SKM-1 (cell line): ENCODE measurements around the gene PACSIN1.

ENCODE experiments used
- DNase-seq: peaks from one replicate; lab custom pipeline; 2025; ENCODE audit not compliant: unreplicated experiment; lab: John Stamatoyannopoulos, UW

PACSIN1 gene, protein sequence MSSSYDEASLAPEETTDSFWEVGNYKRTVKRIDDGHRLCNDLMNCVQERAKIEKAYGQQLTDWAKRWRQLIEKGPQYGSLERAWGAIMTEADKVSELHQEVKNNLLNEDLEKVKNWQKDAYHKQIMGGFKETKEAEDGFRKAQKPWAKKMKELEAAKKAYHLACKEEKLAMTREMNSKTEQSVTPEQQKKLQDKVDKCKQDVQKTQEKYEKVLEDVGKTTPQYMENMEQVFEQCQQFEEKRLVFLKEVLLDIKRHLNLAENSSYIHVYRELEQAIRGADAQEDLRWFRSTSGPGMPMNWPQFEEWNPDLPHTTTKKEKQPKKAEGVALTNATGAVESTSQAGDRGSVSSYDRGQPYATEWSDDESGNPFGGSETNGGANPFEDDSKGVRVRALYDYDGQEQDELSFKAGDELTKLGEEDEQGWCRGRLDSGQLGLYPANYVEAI

DNA sequence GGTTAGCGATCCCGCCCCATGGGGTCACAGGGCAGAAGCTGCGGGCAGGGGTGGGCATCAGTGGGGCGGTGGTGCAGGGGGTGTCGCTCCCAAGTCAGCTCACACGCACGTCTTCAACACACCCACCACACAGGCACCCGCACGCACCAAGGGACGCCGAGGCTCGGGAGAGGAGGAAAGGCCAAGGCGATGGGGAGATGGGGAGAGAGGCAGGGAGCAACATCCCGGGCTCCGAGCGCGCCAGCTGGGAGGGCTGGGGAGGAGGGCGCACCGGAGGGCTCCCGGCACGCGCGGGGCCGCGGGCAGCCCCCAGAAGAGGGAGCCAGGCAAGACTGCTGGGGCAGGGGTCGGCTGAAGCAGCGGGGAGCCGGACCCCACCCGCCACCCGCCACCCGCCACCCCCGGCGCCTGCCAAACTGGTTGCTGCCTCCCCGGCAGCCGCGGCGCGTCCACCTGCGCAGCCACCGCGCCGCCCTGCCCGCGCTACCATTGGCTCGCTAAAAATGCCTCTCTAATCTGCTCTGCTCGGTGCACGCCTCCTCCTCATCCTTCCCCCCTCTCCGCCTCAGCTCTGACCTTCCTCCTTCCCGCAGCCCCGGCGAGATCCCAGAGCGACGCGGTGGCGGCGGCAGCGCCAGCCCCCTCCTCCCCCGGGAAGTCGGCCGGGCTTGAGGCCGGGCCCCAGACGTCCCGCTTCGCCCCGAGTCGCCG lies at the start of gene PACSIN1:
TSS of gene PACSIN1 (plus strand) at position 546 of the 711 bp plus-strand sequence. CDS start 60,230 bp downstream, outside the sequence.
- DNase-seq, result no peak

DNA sequence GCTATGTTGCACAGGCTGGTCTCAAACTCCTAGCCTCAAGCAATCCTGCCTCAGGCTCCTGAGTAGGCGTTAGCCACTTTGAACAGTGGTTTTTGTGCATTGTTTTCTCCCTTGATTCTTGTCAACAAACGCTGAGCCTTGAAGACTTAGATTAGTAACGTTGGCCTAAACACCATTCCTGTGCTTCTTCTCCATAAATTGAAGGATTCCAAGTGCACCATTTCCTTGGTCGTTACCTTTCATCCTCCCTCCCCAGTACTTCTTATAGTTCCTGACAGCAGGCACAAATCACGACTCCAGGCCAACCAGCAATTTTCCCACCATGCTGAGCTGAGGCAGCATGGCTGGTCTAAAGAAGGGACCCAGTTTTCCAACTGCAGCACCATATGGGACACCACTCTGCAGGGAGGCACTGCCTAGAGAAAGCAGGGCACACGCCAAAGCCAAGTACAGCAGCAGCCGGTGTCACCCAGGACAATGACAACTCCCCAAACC lies 49.0 kb upstream of the PACSIN1 start:
- no peak for DNase-seq

DNA sequence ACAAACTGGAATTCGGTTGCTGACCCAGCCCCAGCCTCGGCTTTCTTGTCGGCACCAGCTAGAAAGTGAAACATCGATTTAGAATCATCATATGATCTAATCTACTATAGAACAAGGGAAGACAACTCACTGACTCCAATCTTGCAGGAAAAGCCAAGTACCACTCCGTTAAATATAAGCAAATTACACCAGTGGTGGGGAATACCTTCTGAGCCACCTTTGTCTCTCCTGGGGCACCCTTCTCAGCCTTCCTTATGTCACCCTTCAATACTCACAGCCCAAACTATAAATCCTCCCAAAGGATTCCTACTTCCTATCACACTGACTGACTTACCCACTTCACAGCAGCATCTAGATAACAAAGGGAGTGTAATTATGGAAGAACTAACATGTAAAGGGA lies 47.5 kb upstream of the PACSIN1 start:
- DNase-seq, result no peak

DNA sequence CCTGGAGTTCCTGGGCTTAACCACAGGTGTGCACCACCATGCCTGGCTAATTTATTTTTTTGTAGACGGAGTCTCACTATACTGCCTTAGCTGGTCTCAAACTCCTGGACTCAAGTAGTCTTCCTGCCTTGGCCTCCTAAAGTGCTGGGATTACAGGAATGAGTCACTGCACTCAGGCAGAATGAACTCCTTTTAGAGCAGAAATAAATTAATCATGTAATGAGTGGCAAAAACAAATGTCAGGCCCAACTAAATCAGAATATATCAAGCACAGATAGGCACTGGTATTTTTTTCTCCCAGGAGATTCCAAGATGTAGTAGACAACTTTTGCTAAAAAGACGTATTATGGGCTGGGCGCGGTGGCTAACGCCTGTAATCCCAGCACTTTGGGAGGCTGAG lies 42.6 kb upstream of the PACSIN1 start:
- DNase-seq, result no peak

DNA sequence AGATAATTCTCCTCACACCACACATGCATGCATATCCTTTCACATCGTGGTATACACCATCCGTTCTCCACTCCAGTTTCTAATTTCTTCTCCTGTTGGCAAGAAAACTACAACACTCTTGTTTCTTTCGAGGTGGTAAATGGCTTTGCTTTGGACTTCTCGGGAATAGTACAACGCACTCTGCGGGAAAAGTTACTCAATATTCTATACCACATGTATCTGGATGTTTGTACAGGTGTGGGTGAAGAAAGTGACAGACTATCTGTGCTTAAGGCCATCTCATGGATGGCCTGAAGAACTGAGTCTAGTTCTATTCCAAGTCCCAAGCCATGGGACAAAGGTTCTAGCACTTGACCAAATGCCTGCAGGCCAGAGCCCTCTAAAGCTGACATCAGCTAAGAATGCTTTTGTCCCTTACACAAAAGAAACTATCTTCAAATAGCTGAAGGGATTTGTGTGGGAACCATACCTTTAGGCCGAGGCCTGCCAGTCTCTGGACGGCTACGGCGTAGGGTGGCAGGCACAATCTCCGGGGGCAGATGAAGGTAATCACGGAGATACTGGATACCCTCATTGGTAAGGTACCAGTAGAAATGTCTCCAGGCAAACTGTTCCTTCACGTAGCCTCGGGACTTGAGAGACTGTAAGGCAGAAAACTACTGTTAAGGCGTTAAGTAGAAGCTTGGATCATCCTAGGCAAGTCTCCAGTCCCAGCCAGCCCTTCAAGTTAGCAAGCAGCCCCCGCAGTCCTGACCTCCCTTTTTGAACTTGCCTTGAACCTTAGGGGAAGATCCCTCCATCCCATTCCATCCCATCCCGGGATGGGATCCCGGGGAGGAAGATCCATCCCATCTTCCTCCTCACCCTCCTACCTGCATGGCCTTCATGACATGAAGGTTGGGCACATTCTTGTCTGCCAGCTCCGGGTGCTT lies 41.4 kb upstream of the PACSIN1 start:
- no peak for DNase-seq

DNA sequence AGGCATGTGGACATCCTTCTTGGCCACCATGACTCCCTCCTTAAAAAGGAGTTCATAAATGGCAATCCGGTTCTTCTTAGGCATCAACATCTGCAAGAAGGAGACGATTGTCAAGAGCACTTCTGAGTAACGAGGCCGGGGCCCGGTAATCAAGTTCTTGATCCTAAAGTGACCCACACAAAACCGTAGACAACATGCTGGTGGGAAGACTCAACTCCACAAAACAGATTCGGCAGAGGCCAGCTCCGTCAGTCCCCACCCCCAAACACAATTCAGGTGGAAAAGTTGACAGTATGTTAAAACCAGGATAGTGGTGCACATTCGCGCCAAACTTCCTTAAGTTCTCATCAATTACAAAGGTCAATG lies 40.8 kb upstream of the PACSIN1 start:
- DNase-seq, result no peak

DNA sequence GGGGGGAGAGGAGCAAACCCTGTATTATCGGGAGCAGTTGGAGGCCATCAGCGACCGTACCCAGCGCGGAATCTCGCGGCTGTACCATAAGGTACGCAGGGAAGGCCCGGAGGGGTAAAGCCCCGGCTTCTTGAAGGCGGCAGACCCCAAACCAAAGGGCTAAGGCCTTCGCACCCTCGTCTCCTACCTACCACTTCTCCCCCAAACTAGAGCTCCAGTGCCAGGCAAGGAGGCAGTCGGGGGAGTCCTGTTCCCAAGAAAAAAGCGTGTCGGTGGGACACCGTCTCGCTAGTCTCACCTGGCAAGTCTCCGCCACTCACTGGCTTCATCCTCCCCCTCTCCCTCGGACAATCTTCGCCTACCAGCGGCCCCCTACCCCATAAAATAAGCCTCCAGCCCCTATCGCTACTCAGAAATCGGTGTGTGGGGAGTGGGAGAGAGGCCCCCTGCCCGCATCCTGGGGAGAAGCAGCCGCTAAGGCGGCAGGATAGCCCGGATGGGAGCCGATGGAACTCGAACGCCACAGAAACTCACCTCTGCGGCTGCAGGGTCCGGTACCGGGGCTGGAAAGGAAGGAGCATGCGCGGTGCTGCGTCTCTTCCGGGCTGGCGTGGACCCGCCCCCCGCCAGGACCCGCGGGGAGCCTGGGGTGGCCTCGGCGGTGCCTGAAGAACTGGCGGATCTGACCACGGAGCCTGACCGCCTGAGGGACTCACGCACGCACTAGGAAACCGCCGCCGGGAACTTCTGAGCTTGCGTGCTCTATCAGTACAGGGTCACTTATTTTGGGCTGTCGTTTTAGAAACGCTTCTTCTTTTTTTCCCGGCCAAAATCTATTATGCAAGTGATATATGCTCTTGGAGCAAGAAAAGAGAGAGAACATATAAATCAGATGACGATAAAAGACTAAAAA lies 40.1 kb upstream of the PACSIN1 start, which contains the start of gene RPS10:
TSS of gene RPS10 (minus strand) at position 572 of the 913 bp plus-strand sequence. CDS start 848 bp downstream, outside the sequence.
- peak; percentile 92 for DNase-seq

DNA sequence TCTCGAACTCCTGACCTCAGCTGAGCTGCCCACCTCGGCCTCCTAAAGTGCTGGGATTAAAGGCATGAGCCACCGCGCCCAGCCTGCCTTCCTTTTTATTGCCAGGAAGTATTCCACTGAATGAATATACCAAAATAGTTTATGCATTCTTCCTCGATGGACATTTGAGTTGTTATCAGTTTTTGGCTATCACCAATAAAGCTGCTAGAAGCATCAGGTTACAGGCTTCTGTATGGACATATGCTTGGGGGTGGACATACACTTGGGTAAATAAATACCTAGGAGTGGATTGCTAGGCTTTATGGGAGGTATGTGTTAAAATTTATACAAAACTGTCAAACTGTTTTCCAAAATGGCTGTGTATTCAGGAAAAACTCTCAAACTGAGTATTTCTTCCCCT lies 30.0 kb upstream of the PACSIN1 start:
- no peak for DNase-seq

DNA sequence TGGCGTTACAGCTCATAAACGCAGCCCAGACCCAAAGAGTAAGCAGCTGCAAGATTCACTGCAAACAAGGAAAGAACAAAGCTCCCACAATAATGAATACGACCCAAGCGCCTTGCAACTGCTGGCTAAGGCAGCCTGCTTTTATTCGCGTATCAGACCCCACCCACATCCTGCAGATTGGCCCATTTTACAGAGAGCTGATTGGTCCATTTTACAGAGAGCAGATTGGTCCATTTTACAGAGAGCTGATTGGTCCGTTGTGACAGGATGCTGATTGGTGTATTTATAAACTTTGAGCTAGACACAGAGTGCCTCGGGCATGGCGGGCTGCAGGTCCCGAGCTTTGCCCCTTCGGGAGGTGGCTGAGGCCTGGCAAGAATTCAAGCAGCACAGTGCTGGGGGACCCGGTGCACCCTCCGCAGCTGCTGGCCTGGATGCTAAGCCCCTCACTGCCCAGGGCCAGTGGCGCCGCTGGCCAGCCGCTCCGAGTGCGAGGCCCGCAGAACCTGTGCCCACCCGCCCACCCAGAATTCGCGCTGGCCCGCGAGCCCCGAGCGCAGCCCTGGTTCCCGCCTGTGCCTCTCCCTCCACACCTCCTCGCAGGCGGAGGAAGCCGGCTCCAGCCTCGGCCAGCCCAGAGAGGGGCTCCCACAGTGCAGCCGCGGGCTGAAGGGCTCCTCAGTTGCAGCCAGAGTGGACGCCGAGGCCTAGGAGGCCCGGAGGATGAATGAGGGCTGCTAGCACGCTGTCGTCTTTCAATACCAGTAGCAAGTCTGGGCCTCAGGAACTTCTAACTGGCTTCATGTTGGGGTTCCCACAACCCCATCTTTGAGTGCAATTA lies 28.9 kb upstream of the PACSIN1 start:
- DNase-seq, result no peak

DNA sequence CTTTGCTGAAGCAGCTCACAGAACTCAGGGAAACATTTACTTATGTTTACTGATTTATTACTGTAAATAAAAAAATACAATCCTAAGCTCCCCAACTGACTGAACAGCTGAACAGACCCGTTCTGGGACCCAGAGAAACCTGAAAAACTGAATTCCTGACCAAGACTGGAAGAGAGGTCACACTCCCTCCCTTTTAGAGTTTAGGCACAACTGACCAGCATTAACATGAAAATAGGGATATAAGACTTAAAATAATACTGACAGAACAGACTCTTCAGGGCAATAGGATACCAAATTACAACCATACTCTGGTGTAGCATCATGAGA lies 28.3 kb upstream of the PACSIN1 start:
- DNase-seq, result no peak

DNA sequence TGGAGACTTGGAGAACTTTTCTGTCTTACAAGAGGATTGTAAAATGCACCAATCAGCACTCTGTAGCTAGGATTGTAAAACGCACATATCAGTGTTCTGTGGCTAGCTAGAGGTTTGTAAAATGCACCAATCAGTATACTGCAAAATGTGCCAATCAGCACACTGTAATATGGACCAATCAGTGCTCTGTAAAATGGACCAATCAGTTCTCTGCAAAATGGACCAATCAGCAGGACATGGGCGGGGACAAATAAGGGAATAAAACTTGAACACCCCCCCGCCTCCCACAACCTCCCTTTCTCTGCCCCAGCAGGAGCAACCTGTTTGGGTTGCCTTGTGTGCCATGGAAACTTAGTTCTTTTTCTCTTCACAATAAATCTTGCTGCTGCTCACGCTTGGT lies 27.2 kb upstream of the PACSIN1 start:
- DNase-seq, result no peak

DNA sequence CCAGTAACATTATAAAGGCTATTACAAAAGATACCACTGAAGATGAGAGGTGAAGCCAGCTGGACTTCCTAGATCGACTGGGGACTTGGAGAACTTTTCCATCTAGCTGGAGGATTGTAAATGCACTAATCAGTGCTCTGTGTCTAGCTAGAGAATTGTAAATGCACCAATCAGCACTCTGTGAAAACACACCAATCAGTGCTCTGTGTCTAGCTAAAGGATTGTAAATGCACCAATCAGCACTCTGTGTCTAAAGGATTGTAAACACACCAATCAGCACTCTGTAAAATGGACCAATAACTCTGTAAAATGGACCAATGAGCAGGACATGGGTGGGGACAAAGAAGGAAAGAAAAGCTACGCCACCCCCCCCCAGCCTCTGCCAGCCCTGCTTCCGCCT lies 26.4 kb upstream of the PACSIN1 start:
- DNase-seq, result no peak

DNA sequence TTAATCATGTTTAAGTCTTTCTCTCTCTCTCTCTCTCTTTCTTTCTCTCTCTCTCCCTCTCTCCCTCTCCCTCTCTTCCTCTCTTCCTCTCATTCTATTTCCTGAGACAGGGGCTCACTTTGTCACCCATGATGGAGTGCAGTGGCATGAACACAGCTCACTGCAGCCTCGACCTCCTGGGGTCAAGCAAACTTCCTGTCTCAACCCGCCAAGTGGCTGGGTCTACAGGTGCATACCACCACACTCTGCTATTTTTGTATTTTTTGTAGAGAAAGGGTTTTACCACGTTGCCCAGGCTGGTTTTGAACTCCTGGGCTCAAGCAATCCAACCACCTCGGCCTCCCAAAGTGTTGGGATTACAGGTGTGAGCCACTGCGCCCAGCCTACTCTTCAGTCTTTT lies 24.4 kb upstream of the PACSIN1 start:
- no peak for DNase-seq

DNA sequence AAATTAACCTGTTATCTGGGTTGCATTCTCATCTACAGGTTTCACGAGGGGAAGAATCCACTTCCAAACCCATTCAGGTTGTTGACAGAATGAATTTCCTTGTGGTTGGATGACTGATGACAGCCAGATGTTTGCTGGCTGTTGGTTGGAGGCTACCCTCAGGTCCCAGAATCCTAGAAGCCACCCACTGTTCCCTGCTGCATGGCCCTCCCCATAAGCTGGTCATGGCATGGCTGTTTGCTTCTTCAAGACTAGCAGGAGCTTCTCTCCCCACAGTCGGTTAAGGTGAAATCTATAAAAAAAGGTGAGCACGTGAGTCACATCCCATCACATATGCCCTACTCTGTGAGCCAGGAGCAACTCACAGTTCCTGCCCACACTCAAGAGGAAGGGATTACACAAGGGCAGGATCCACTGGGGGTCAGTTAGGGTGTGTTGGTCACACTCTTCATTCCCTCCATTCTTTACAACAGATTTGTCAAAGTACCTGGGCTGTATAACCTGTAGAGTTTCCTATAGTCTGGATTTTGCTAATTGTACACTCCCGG lies 20.5 kb upstream of the PACSIN1 start:
- DNase-seq, result no peak

DNA sequence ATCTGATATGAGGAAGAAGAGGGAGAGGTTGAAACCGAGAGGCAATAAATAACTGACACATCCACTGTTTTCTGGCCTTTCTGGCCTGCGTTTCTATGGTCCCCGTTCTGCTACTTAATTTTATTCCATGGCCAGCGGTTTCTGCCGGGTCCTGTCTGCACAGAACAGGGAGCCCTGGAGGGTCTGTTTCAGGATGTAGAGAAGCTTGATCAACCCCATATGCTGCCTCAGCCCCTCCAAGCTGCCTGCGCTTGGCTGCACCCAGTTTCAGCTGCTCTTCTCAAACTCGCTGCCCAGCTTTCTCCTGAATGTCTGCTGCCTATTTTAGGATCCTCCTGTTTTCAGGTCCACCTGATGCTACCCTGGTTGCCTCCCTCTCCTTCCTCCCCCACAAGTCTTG lies 18.5 kb upstream of the PACSIN1 start:
- DNase-seq, result no peak

DNA sequence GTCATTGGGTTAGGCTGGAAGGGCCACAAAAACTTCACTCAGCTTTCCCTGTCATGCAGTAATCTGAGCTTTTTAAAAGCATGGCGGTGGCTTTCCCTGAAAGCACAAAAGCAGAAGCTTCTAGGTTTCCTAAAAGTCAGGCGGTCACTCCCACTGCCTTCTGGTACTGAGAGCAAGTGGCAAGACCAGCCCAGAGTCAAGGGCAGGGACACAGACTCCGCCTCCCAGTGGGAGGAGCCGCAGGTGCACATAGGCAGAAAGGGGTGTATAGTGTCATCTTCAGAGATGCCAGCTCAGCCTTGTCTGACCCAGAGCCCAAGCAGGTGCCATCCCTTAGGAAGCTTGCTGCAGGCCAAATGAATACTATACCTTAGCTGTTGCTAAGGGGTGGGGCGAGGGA lies 18.0 kb upstream of the PACSIN1 start:
- DNase-seq, result no peak

DNA sequence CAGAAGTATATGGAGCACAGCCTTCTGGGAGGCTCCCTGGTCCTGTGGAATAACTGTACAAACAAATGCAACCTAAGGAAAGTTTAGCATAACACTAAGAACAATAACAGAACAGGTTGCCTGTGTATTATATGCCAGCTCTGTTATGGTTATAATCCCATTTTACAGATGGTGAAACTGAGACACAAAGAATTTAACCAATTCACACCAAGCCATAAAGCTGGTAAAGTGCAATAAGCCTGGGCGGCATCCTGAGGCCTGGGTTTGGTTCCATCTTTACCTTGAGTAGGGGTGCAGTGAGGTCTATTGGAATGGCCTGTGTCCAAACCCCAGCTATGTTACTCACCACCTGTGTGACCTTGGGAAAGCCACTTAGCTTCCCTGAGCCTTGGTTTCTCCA lies 14.7 kb upstream of the PACSIN1 start:
- DNase-seq, result no peak

DNA sequence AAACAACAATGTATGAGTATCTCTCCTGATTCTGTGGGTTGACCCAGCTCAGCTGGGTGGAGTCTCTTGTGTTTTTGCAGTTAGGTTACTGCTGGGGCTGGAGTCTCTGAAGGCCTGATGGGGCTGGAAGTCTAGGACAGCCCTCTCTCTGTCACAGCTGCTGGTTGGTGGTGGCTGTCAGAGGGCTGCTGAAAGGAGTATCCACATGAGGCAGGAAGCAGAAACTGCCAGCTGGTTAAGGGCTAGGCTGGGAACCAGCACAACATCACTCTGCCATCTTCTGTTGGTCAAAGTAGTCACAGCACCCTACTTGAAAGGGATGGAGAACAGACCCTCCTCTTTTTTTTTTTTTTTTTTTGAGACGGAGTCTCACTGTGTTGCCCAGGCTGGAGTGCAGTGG lies 10.0 kb upstream of the PACSIN1 start:
- no peak for DNase-seq

DNA sequence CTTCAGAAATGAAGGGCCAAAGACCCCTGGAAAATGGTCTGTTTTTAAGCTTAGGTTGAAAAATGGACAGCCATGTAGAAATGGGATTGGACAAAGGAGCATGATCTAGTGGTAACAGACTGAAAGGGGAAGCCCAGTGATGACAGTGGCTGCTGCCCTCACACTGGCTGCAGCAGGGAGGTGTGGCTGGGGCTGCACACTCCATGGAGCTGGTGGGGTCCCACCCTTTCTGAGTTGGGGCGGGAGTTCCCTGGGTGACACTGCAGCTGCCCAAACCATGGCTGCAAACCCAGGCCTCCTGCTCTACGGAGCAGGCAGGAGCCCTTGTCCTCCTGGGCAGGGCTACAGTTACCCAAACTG lies 8.5 kb upstream of the PACSIN1 start:
- DNase-seq, result no peak
